Ishikawa (cell line): Measurements from ENCODE around the gene CKMT2.

Source experiments
- CEBPB ChIP-seq: IDR thresholded peaks from 2 replicates; pipeline ENCODE4 v1.6.1; 2012
- CREB1 ChIP-seq: IDR thresholded peaks from 2 replicates; pipeline ENCODE4 v1.6.1; 2012; ENCODE audit warnings: low read depth
- EGR1 ChIP-seq: IDR thresholded peaks from 2 replicates; pipeline ENCODE4 v1.6.1; 2012
- EP300 ChIP-seq: IDR thresholded peaks from 2 replicates; pipeline ENCODE4 v1.6.1; 2012; ENCODE audit warnings: borderline replicate concordance
- FOXM1 ChIP-seq: IDR thresholded peaks from 2 replicates; pipeline ENCODE4 v1.6.1; 2012; ENCODE audit warnings: low read depth, borderline replicate concordance
- MAX ChIP-seq: IDR thresholded peaks from 2 replicates; pipeline ENCODE4 v1.6.1; 2012
- NFIC ChIP-seq: IDR thresholded peaks from 2 replicates; pipeline ENCODE4 v1.6.1; 2012
- RAD21 ChIP-seq: IDR thresholded peaks from 2 replicates; pipeline ENCODE4 v1.6.1; 2012; ENCODE audit warnings: low read depth
- TAF1 ChIP-seq: IDR thresholded peaks from 2 replicates; pipeline ENCODE4 v1.6.1; 2012; ENCODE audit warnings: low read depth, mild to moderate bottlenecking
- TCF12 ChIP-seq: IDR thresholded peaks from 2 replicates; pipeline ENCODE4 v1.6.1; 2012; ENCODE audit warnings: low read depth
- TEAD4 ChIP-seq: IDR thresholded peaks from 2 replicates; pipeline ENCODE4 v1.6.1; 2012
- YY1 ChIP-seq: IDR thresholded peaks from 2 replicates; pipeline ENCODE4 v1.6.1; 2012; ENCODE audit warnings: low read depth
- ZBTB7A ChIP-seq: IDR thresholded peaks from 2 replicates; pipeline ENCODE4 v1.6.1; 2012; ENCODE audit warnings: low read depth
- TF ChIP-seq, protein P1 (sequence below): IDR thresholded peaks from 2 replicates; pipeline ENCODE4 v1.6.1; 2012
- TF ChIP-seq, protein P2 (sequence below): IDR thresholded peaks from 2 replicates; pipeline ENCODE4 v1.6.1; 2012; ENCODE audit warnings: low read depth, mild to moderate bottlenecking

Gene CKMT2

GRCh38 chr5:81310402-81311063, 77.4 kb downstream of the CKMT2 start:
- TF ChIP-seq TEAD4 (no peak), CEBPB (no peak), YY1 (no peak), TAF1 (no peak), RAD21 (no peak), MAX (no peak), FOXM1 (no peak), TCF12 (no peak), EP300 (no peak), CREB1 (no peak), EGR1 (no peak), ZBTB7A (no peak), NFIC (no peak)
- TF ChIP-seq, protein P1, sequence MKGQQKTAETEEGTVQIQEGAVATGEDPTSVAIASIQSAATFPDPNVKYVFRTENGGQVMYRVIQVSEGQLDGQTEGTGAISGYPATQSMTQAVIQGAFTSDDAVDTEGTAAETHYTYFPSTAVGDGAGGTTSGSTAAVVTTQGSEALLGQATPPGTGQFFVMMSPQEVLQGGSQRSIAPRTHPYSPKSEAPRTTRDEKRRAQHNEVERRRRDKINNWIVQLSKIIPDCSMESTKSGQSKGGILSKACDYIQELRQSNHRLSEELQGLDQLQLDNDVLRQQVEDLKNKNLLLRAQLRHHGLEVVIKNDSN = no peak
- TF ChIP-seq, protein P2, sequence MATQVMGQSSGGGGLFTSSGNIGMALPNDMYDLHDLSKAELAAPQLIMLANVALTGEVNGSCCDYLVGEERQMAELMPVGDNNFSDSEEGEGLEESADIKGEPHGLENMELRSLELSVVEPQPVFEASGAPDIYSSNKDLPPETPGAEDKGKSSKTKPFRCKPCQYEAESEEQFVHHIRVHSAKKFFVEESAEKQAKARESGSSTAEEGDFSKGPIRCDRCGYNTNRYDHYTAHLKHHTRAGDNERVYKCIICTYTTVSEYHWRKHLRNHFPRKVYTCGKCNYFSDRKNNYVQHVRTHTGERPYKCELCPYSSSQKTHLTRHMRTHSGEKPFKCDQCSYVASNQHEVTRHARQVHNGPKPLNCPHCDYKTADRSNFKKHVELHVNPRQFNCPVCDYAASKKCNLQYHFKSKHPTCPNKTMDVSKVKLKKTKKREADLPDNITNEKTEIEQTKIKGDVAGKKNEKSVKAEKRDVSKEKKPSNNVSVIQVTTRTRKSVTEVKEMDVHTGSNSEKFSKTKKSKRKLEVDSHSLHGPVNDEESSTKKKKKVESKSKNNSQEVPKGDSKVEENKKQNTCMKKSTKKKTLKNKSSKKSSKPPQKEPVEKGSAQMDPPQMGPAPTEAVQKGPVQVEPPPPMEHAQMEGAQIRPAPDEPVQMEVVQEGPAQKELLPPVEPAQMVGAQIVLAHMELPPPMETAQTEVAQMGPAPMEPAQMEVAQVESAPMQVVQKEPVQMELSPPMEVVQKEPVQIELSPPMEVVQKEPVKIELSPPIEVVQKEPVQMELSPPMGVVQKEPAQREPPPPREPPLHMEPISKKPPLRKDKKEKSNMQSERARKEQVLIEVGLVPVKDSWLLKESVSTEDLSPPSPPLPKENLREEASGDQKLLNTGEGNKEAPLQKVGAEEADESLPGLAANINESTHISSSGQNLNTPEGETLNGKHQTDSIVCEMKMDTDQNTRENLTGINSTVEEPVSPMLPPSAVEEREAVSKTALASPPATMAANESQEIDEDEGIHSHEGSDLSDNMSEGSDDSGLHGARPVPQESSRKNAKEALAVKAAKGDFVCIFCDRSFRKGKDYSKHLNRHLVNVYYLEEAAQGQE = no peak

- TF ChIP-seq TEAD4 = no peak
- no peak for TF ChIP-seq CREB1
- TF ChIP-seq EGR1 = no peak
- no peak for TF ChIP-seq RAD21
Observed at GRCh38 chr5:81313278-81313677, 80.2 kb downstream of the CKMT2 start.

GRCh38 chr5:81313686-81314085, 80.6 kb downstream of the CKMT2 start:
- TF ChIP-seq TAF1 = no peak
- TF ChIP-seq ZBTB7A = no peak
- TF ChIP-seq TCF12 = no peak
- TF ChIP-seq EGR1 = no peak
- TF ChIP-seq CEBPB = no peak
- no peak for TF ChIP-seq EP300
- TF ChIP-seq, protein P1 = no peak
- TF ChIP-seq NFIC = no peak
- TF ChIP-seq YY1 = no peak
- no peak for TF ChIP-seq CREB1
- TF ChIP-seq RAD21 = no peak
- TF ChIP-seq TEAD4 = no peak
- no peak for TF ChIP-seq MAX
- TF ChIP-seq FOXM1 = no peak
- TF ChIP-seq, protein P2 = no peak

DNA sequence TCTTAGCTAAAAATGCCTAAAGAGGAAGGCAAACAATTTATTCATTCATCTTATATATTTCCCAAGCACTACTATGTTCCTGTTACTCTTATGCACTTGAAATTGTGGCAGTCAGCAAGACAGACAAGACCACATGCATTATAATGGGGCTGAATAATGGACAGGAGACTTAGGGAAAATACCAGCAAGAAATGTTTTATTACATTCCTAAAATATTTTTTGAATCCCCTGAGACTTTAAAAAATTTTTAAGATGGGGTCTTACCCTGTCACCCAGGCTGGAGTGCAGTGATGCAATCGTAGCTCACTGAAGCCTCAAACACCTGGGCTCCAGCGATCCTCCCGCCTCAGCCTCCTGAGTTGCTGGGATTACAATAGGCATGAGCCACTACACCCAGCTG, 81.5 kb downstream of the CKMT2 start:
- TF ChIP-seq MAX = no peak
- TF ChIP-seq EGR1 = no peak
- TF ChIP-seq TAF1 = no peak
- no peak for TF ChIP-seq CREB1
- TF ChIP-seq, protein P2 = no peak
- TF ChIP-seq EP300 = no peak
- TF ChIP-seq NFIC = no peak
- TF ChIP-seq FOXM1 = no peak
- TF ChIP-seq ZBTB7A = no peak
- no peak for TF ChIP-seq RAD21
- no peak for TF ChIP-seq TCF12
- TF ChIP-seq CEBPB = no peak
- TF ChIP-seq, protein P1 = no peak
- no peak for TF ChIP-seq TEAD4
